Retina (tissue), 1 donor: Measurements from ENCODE around the gene VWA3A.
"Not testable (repeated sequence)": the region's sequence is repeated elsewhere in the genome, so short reads cannot be mapped to it uniquely, and the experiment has no call there.

Experiments
- DNase-seq: peaks from one replicate; pipeline ENCODE4 v3.0.0-alpha.2; 2016

VWA3A gene

DNA sequence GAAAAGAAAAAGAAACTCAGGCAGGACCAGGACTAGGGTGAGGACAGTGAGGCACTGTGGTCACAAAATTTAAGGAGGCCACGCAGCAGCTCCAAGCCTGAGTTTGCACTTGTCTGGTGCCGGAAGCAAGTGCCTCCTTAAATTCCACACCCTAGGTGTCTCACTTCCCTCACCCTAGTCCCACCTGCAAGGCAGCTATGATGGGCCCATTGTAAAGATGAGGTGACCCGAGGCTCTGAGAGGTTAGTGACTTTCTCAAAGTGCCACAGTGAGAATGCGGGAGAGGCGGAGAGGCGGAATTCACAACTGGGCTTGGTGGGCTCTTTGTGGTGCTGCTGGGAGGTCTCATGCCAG, 92.3 kb downstream of the VWA3A start:
- DNase-seq: no peak

DNA sequence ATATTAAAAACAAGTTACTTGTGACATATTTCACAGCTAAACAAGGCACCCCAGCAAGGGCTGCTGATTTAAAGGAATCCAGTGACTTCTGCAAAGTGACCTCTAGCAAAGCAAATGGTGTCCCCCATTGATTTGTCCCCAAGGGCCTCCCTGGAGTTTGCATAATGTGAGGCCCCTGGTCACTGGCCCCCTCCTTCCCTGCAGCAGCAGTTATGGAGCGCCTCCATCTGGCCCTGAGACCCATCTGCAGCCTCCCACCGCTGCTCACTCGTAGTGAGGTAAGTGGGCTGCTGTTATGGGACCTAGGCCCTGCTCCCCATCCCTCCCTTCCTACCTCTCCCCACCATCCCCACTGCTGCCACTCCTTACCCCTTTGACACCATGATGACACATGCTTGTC, 94.2 kb downstream of the VWA3A start:
- no peak for DNase-seq

GRCh38 chr16:22188267-22188594, 95.9 kb downstream of the VWA3A start:
- DNase-seq: no peak

- peak; percentile 74 for DNase-seq
These were observed 96.5 kb downstream of the VWA3A start for GRCh38 chr16:22188595-22189442.

GRCh38 chr16:22189473-22190080, 97.2 kb downstream of the VWA3A start:
- no peak for DNase-seq

DNA sequence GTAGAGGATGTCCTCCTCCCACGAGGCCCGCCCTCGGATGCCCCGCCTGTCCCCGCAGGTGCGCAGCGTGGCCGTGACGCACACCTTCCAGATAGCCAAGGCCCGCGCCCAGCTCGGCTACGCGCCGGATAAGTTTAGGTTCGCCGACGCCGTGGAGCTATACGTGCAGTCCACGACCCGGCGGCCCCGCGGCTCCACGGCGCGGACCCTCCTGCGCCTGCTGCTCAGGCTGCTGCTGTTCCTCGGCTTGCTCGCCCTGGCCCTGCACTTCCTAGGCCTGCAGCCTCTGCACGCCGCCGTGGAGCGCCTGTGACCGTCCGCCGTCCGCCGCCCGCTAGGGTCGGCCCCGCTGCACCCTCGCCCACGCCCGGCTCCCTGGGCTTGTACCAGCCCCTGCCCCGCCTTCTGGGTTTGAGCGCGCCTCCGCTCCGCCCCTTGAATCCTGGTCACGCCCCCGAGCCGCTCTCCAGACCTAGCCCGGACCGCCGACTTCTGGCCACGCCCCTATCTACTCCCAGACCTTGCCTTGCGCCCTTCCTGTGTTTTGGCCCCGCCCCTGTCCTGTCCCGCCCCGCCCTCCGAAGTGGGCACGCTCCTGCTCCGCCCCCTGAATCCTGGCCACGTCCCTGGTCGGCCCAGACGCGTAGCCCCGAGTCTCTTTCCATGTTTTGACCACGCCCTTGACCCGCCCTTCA, 97.9 kb downstream of the VWA3A start:
- DNase-seq: peak; percentile 98

GRCh38 chr16:22190776-22191531, 98.6 kb downstream of the VWA3A start:
- DNase-seq: peak; percentile 98

GRCh38 chr16:22191532-22192260, 99.4 kb downstream of the VWA3A start:
- DNase-seq: peak; percentile 30

GRCh38 chr16:22192261-22193062, 100.1 kb downstream of the VWA3A start:
- peak; percentile 31 for DNase-seq

DNA sequence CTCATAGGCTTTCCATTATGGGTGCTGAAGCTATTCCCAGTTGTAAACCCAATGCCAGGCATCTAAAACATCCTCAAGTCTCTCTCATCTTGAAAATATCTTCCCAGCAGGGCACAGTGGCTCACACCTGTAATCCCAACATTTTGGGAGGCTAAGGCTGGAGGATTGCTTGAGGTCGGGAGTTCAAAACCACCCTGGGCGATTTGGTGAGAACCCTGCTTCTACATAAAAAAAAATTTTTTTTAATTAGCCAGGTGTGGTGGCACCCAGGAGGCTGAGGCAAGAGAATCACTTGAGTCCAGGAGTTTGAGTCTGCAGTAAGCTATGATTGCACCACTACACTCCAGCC, 100.7 kb downstream of the VWA3A start:
- no peak for DNase-seq

DNA sequence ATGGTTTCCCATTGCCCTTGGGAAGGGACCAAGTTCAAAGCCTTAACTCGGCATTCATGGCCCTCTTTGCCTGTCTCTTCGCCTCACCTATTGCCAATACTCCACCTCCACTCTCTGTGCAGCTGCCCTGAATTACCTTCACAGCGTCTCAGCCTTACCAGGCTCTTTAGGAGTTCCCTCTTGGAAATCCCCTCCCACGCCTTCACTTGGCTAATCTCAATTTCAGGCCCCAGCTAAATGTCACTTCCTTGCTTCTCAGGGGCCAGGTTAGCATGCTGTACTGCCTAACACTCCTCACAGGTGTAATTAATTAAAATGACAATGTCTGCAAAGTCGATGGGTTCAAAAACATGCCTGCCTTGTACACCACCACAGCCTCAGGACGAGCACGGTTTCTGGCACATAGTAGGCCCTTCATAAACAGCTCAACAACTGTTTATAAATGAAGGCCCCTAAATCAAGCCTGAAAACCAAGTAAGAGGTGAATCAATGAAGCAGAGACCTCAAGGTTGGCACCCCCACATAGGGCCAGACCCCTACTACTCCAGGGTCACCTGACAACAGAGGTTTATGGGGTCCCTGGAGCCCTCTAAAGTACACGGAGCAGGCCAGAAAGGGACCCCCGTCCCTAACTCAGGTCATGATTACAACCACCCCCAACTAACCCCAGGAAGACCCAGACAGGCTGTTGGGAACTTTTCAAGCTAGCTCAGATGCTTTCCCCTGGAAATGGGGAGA, 102.5 kb downstream of the VWA3A start:
- DNase-seq: no peak

GRCh38 chr16:22195445-22195694, 103.0 kb downstream of the VWA3A start:
- no peak for DNase-seq

- peak; percentile 98 for DNase-seq
These were observed 103.6 kb downstream of the VWA3A start for GRCh38 chr16:22195695-22196558.

GRCh38 chr16:22196559-22197168, 104.3 kb downstream of the VWA3A start:
- DNase-seq: not testable (repeated sequence)

DNA sequence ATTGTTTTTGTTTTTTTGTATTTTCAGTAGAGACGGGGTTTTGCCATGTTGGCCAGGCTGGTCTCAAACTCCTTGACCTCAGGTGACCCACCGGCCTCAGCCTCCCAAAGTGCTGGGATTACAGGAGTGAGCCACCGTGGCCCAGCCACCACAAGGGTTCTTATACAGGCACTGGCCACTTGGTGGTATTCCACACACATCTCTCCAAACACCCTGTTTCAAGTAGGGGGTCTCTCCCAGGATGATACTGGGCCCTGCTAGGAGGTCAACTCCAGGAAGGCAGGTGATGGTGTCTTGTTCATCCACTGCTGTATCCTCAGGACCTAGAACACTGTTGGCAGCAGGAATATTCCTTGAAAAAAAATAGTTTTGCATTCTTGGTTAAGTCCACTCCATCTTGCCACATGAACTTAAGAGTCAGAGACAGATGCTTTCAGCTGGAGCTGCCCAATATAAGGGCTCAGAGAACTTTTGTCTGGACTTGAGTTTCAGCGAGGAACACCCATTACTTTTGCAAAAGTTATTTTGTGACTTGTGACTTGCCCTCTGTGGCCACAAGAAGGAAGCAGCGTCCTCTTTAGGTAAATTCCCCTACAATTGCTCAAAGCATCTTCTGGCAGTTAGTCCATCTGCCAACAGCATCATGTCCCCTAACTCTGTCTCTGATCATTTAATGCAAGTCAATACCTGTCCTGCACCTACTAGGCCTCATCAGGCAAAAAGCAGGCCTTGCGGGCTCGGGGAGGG, 106.4 kb downstream of the VWA3A start:
- no peak for DNase-seq

- DNase-seq: no peak
These were observed 109.9 kb downstream of the VWA3A start for GRCh38 chr16:22202261-22202637.

DNA sequence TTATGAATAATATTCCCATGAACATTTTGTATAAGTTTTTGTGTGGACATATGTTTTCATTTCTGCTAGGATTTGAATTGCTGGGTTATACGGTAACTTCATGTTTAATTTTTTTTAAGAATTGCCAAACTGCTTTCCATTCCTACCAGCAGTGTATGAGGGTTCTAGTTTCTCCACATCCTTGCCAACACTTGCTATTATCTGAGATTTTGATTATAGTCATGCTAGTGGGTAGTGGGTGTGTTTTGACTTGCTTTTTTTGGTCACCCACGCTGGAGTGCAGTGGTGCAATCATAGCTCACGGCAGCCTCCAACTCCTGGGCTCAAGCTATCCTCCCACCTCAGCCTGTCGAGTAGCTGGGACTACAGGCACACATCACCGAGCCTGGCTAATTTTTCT, 110.8 kb downstream of the VWA3A start:
- no peak for DNase-seq

DNA sequence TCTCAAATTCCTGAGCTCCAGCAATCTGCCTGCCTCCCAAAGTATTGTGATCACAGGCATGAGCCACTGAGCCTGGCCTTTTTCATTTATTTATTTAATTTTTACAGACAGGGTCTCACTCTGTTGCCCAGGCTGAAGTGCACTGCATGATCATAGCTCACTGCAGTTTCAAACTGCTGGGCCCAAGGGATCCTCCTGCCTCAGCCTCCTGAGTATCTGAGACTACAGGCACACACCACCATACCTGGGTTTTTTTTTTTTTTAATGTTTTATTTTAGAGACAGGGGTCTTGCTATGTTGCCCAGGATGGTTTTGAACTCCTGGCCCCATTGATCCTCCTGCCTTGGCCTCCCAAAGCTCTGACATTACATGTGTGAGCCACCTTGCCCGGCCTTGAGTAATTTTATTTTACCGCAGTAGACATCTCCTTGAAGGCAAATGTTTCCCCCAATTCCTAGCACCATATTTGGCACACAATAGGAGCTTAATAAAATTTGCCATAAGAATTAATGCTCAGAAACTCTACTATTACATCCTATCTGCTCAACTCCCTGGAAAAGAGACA, 111.8 kb downstream of the VWA3A start:
- no peak for DNase-seq

GRCh38 chr16:22205577-22206012, 113.3 kb downstream of the VWA3A start:
- no peak for DNase-seq
